WTC11 (cell line): Measurements from ENCODE around the gene EEF1AKMT3.

Experiments used
- KAT7 ChIP-seq: sonication (generic); formaldehyde crosslinking; IDR thresholded peaks from 2 replicates; pipeline ENCODE4 v1.8.1; 2023; ENCODE audit warnings: missing genetic modification reagents, mild to moderate bottlenecking, borderline replicate concordance
- TEAD4 ChIP-seq: sonication (generic); formaldehyde crosslinking; IDR thresholded peaks from 2 replicates; pipeline ENCODE4 v1.8.0; 2022; ENCODE audit warnings: mild to moderate bottlenecking, missing genetic modification reagents
- TF ChIP-seq, protein P1 (sequence below): sonication (generic); formaldehyde crosslinking; IDR thresholded peaks from 2 replicates; pipeline ENCODE4 v1.8.0; 2022; ENCODE audit warnings: mild to moderate bottlenecking, missing genetic modification reagents
- TF ChIP-seq, protein P2 (sequence below): fragments of 200-600 bp; IDR thresholded peaks from 2 replicates; pipeline ENCODE4 v1.8.0; 2022; ENCODE audit warnings: antibody characterized with exemption
- TF ChIP-seq, protein P3 (sequence below): sonication (generic); formaldehyde crosslinking; IDR thresholded peaks from 2 replicates; pipeline ENCODE4 v1.8.0; 2022; ENCODE audit warnings: mild to moderate bottlenecking, missing genetic modification reagents

DNA sequence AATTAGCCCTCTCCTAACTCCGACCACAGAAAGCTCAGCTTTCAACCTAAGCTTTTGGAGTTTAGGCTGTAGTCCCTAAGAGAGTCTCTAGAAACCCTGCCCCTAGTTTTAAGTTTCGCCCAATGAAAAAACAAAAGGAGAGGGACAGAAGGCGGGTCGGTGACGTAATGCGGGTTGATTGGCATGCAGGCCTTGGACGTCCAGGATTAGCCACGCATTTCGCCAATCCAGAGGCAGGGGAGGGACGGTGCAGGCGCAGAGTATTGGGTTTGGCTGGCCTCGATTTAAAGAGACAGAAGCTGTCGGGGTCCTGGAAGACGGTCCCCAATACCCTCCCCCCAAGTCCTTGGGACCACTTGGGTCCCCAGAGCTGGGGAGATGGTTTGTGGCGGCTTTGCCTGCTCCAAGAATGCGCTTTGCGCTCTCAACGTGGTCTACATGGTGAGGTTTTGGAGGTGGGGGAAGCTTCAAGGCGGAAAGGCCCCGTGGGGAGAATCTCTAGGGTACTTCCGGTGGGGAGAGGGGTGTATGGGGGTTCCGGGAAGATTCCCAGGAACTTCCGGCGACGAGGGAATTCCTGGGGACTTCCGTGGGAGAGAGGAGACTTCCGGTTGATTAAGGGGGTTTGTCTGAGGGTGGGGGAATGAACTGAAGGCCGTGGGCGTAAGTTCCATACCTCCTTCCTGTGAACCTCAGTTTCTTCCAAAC is 27.5 kb upstream of the EEF1AKMT3 start, which contains the start of gene TSPAN31:
- TF ChIP-seq, protein P1, sequence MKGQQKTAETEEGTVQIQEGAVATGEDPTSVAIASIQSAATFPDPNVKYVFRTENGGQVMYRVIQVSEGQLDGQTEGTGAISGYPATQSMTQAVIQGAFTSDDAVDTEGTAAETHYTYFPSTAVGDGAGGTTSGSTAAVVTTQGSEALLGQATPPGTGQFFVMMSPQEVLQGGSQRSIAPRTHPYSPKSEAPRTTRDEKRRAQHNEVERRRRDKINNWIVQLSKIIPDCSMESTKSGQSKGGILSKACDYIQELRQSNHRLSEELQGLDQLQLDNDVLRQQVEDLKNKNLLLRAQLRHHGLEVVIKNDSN (CRISPR knock-in tag): no peak
- TF ChIP-seq, protein P2, sequence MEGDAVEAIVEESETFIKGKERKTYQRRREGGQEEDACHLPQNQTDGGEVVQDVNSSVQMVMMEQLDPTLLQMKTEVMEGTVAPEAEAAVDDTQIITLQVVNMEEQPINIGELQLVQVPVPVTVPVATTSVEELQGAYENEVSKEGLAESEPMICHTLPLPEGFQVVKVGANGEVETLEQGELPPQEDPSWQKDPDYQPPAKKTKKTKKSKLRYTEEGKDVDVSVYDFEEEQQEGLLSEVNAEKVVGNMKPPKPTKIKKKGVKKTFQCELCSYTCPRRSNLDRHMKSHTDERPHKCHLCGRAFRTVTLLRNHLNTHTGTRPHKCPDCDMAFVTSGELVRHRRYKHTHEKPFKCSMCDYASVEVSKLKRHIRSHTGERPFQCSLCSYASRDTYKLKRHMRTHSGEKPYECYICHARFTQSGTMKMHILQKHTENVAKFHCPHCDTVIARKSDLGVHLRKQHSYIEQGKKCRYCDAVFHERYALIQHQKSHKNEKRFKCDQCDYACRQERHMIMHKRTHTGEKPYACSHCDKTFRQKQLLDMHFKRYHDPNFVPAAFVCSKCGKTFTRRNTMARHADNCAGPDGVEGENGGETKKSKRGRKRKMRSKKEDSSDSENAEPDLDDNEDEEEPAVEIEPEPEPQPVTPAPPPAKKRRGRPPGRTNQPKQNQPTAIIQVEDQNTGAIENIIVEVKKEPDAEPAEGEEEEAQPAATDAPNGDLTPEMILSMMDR: no peak
- TF ChIP-seq, protein P3, sequence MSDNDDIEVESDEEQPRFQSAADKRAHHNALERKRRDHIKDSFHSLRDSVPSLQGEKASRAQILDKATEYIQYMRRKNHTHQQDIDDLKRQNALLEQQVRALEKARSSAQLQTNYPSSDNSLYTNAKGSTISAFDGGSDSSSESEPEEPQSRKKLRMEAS (CRISPR knock-in tag): 0 out of 2 replicates have a peak, but pooled peaks have one; percentile 5
- TF ChIP-seq TEAD4 (CRISPR knock-in tag): no peak
- no peak for TF ChIP-seq KAT7 (CRISPR knock-in tag)
